MM.1S (cell line): Measurements from ENCODE around the gene GEMIN4.

Experiments used
- EZH2 ChIP-seq: fragments of 300-600 bp; sonication (generic); optimal IDR thresholded peaks from 2 replicates; pipeline ENCODE3; 2017; ENCODE audit warnings: low read depth, mild to moderate bottlenecking, antibody characterized with exemption, low read length, mixed read lengths
- TF ChIP-seq, protein P1 (sequence below): fragments of 300-600 bp; sonication (generic); IDR thresholded peaks from 2 replicates; pipeline ENCODE4 v1.5.1; 2016; ENCODE audit warnings: antibody characterized with exemption, low read length, mixed read lengths

DNA sequence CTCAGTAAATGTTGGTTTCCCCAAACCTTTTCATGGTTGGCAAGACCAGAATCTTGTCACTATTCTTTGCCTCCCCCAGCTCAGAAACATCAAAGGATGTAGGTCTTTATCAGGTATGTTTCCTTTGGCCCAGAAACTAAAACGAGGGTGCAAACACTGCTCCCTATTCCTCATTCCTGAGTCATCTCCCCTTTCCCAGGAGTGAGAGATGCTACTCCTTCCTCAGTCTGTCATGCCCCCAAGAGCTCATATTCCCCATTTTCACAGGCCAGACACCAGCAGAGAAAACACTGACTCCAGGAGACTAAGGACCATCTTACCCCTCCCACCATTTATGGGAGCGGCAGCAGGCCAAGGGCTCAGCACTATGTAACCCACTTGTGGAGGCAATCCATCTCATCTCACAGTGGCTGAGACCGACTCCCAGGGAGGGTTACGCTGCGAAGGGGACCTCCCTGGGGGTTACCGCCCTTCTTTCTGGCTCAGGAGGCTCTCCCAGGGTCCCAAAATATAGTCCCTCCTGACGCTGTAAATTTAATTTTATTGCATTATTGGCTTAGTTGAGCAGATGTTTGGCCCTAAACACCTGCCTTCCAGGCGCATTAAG lies 1.5 kb downstream of the GEMIN4 start:
- no peak for TF ChIP-seq EZH2
- TF ChIP-seq, protein P1, sequence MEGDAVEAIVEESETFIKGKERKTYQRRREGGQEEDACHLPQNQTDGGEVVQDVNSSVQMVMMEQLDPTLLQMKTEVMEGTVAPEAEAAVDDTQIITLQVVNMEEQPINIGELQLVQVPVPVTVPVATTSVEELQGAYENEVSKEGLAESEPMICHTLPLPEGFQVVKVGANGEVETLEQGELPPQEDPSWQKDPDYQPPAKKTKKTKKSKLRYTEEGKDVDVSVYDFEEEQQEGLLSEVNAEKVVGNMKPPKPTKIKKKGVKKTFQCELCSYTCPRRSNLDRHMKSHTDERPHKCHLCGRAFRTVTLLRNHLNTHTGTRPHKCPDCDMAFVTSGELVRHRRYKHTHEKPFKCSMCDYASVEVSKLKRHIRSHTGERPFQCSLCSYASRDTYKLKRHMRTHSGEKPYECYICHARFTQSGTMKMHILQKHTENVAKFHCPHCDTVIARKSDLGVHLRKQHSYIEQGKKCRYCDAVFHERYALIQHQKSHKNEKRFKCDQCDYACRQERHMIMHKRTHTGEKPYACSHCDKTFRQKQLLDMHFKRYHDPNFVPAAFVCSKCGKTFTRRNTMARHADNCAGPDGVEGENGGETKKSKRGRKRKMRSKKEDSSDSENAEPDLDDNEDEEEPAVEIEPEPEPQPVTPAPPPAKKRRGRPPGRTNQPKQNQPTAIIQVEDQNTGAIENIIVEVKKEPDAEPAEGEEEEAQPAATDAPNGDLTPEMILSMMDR = no peak
